Right cardiac atrium (tissue), 5 donors: Measurements from ENCODE around the gene NDUFB4. TPM values are rescaled to one million over a fixed set of nuclear protein-coding genes. Genes with fewer than 3 reads are reported as not detected.
"Not testable (repeated sequence)": the region's sequence is repeated elsewhere in the genome, so short reads cannot be mapped to it uniquely, and the experiment has no call there.

Experiments
- ATAC-seq, 2 donors: fragments of 200-7000 bp; cut with Tn5 transposase; one replicate each; pipeline versions ENCODE4 v1.8.0 to v1.9.1; 2020; ENCODE audit warnings: moderate library complexity in 2 of 2, mild to moderate bottlenecking in 1 of 2
- DNase-seq, 3 donors: peaks; one replicate each; pipeline ENCODE4 v3.0.0-alpha.2; 2020
- H3K27ac ChIP-seq: one replicate; pipeline ENCODE4 v1.5.1; 2013; ENCODE audit warnings: mild to moderate bottlenecking, low read length, control low read depth, moderate library complexity
- H3K27me3 ChIP-seq: one replicate; pipeline ENCODE4 v1.6.1; 2013; ENCODE audit not compliant: control insufficient read depth, insufficient read depth
- H3K4me1 ChIP-seq: one replicate; pipeline ENCODE4 v1.6.1; 2013; ENCODE audit warnings: low read length; ENCODE audit not compliant: control insufficient read depth, insufficient read depth
- H3K4me3 ChIP-seq: one replicate; pipeline ENCODE4 v1.5.1; 2013; ENCODE audit warnings: low read length, control low read depth
- H3K9me3 ChIP-seq: one replicate; pipeline ENCODE4 v1.6.1; 2013; ENCODE audit warnings: low read length; ENCODE audit not compliant: control insufficient read depth
- WGBS: extraction: QIAGEN DNeasy Blood & Tissue Kit; methylation state at CpG from one replicate; pipeline ENCODE4 v1.1.7; 2013; 5-methylcytosine and 5-hydroxymethylcytosine counted together
- intact Hi-C, 4 donors: fragments of 100-400 bp; cut with DNase I; formaldehyde crosslinking; loops; one replicate each; pipeline versions ENCODE4 v1.11.0 to v1.14.0; 2022 to 2023
- polyA plus RNA-seq: library from polyadenylated mRNA; stranded (reverse); fragments of 200-250 nt; gene quantifications from one replicate; pipeline ENCODE4 v1.2.3, GENCODE V29; 2013
- total RNA-seq, 4 donors: library from RNA; stranded (reverse); fragmentation: NEBNext Ultra II Directional; extraction: Animal tissue kit (Norgen Biotek cat#: 25700); gene quantifications; one replicate each; pipeline ENCODE4 v1.2.1, GENCODE V29; 2021
- donor health status: healthy with polysubstance abuse.
- donor health status: DM: no; HTN: yes; CAD: no.
- donor health status: DM: no; HTN: no; CAD: no.
- donor health status: DM: no; HTN: yes; CAD: no; lungs with severe emphysema.
- donor health status: DM: yes; HTN: yes; CAD: no.

NDUFB4 gene
- total and polyA plus RNA-seq, 5 donors = 286 to 667 (median 393) TPM

DNA sequence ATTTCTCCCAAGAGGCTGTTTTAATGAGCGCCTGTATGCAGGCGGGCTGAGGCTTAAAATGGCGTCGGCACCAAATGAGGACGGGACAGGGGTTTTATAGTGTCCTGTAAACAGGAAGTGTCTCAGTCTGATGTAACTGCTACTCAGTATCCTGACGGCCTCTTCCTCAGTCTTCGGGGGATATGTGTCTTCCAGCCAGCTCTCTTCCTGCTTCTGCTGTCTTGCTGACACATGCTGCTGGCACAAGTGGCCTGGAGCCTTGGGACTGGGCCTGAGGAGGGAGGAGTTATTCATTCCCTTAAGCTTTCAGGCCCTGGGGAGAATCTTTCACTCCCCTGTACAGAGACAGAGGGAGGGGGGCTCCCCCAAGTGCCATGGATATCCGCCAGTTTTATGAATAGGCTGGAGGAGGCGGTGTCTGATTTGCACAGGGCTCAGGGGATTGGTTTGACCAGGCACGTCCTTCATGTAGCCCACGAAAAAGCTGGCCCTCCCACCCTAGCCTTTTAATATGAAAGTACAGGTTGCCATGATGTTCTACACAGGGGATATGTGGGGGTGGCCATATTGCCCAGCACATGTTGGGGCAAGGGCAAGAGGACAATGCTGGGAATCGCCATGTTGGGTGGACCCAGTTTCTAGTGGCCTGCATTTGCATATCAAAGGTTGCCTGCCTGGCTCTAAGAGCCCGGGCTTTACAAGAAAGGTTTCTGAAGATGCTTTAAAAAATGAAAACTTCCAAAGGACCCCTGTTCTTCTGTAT, 19.9 kb downstream of the NDUFB4 start:
- ATAC-seq (peak; percentile 43 to 81), DNase-seq (peak; percentile 67 to 74 (median 68))
- Histone ChIP-seq H3K9me3 (no peaks in the 10 kb centered on the region), H3K4me3 (no peak overlapping the region), H3K27ac (peak overlapping the region; percentile 13), H3K27me3 (no peaks in the 10 kb centered on the region), H3K4me1 (peaks cover 2% of the 10 kb centered on the region)
- 50% methylated on average over 13 of the region's 13 CpGs for WGBS
- intact Hi-C loops = no loop called here

DNA sequence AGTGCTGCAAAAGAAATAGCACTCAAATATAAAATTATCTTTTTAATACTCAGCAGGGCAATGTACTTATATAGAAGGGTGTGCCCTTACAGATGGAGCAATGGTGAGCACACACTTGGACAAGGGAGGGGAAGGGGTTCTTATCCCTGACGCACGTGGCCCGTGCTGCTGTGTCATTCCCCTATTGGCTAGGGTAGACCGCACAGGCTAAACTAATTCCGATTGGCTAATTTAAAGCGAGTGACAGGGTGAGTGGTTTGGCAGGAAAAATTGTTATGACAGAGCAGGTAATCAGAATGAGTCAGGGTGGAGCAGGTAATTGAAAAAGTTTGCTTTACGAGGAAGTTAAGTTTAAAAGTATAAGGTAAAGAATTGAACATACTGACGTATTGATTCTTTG, 20.6 kb downstream of the NDUFB4 start:
- 88% methylated on average over 8 of the region's 8 CpGs for WGBS
- H3K27me3 ChIP-seq, H3K9me3 ChIP-seq, H3K4me1 ChIP-seq, intact Hi-C loops, H3K4me3 ChIP-seq, DNase-seq, ATAC-seq, H3K27ac ChIP-seq: not testable (repeated sequence)

DNA sequence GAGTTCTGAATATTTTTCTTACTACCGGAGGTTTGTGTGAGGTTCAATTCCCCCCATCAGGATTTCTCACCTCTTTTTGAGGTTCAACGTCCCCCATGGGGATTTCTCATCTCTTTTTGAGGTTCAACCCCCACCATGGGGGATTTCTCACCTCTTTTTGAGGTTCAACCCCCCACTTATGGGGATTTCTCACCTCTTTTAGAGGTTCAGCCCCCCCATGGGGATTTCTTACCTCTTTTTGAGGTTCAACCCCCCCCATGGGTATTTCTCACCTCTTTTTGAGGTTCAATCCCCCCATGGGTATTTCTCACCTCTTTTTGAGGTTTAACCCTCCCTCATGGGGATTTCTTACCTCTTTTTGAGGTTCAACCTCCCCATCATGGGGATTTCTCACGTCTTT, 26.3 kb downstream of the NDUFB4 start:
- DNase-seq (no peak), ATAC-seq (no peak)
- Histone ChIP-seq H3K9me3 (peaks cover 2% of the 10 kb centered on the region), H3K4me3 (no peak overlapping the region), H3K27ac (no peak overlapping the region), H3K27me3 (no peaks in the 10 kb centered on the region), H3K4me1 (no peaks in the 10 kb centered on the region)
- WGBS = 86% methylated on average over 3 of the region's 3 CpGs
- intact Hi-C loops = no loop called here

DNA sequence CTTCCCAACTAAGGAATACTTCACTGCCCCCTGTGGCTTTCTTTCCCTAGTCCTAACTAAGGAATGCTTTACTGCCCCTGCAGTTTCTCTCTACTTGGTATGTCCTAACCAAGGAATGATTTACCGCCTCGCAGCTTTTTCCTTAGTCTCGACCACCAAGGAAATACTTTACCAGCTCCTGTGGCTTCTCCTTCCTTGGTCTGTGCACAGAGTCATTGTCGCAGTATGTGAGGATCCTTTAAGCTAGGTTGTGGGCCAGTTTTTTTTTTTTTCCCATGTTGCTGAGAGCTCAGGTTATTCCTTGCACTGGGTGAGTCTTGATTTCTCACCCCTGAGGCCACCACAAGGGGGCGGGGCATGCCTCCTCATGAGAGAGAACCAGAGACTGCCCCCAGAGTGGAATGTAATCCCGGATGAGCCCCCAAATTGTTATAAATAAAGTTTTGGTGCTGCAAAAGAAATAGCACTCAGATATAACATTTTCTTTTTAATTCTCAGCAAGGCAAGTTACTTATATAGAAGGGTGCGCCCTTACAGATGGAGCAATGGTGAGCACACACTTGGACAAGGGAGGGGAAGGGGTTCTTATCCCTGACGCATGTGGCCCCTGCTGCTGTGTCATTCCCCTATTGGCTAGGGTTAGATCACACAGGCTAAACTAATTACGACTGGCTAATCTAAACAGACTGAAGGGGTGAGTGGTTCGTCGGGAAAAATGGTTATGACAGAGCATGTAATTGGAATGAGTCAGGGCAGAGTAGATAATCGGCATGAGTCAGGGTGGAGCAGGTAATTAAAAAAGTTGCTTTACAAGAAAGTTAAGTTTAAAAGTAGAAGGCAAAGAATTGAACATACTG, 27.0 kb downstream of the NDUFB4 start:
- whole genome bisulfite sequencing = 87% methylated on average over 12 of the region's 12 CpGs
- peaks cover 2% of the 10 kb centered on the region for H3K9me3 ChIP-seq
- ATAC-seq (no peak), DNase-seq (no peak)
- H3K4me3 ChIP-seq = no peak overlapping the region
- no peak overlapping the region for H3K27ac ChIP-seq
- intact Hi-C loops = no loop called here
- H3K4me1 ChIP-seq = no peaks in the 10 kb centered on the region
- H3K27me3 ChIP-seq = no peaks in the 10 kb centered on the region

DNA sequence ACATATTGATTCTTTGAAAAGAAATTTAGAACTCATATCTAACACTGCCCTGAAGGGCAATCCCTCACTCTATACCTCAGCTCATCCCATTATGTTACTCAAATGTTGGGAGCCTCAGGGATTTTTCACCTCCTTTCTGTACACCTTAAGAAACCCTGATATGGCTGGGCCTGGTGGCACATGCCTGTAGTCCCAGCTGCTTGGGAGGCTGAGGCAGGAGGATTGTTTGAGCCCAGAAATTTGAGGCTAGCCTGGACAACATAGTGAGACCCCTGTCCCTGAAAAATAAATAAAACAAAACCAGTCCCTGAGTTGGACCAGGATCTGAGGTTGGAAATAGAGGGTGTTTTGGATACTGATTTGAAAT, 27.6 kb downstream of the NDUFB4 start:
- Histone ChIP-seq H3K4me1 (no peaks in the 10 kb centered on the region), H3K27ac (no peak overlapping the region), H3K27me3 (no peaks in the 10 kb centered on the region), H3K9me3 (peaks cover 2% of the 10 kb centered on the region), H3K4me3 (no peak overlapping the region)
- intact Hi-C loops = no loop called here
- no peak for ATAC-seq
- no peak for DNase-seq

DNA sequence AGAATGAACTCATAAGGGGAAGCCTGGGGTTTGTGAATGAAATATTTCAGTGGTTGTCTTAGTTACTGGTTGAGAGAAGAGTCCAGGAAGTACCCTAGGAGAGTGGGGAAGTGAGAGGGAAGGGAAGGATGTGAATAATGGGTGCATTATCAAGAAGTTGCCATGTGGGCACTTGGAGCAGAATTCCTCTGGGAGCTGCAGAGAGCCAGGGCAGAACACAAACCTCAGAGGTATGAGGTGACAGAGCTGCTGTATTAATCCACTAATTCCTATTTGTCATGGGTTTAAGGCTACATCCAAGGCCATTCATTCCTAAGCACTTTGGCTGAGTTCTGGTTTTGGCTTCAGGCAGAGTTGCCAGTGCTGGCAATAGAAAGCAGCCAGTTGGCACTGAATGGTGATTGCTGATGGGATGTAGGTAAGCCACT, 29.0 kb downstream of the NDUFB4 start:
- Histone ChIP-seq H3K4me3 (no peak overlapping the region), H3K27me3 (no peaks in the 10 kb centered on the region), H3K4me1 (no peaks in the 10 kb centered on the region), H3K27ac (no peak overlapping the region), H3K9me3 (peaks cover 2% of the 10 kb centered on the region)
- intact Hi-C loops = no loop called here
- DNase-seq (no peak), ATAC-seq (no peak)

DNA sequence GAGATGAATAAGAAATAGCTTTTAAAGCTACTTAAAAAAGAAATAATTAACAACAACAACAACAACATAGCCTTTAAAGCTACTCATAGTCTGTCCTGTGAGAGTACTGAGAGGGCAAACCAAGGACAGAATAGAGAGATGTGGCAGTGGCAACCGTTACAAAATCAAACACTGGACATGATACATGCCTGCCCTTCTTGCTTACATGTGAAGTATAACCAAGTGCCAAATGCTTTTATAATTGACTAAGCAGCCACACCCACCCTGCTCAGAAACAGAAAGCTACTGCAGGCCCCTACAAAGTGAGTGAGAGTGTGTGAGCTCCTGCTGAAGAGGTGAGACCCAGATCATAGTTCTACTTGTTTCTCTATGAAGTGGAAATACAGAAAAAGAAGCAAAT, 38.4 kb downstream of the NDUFB4 start:
- WGBS = 12% methylated on average over 1 of the region's 1 CpG
- no peak overlapping the region for H3K4me3 ChIP-seq
- no peak for ATAC-seq
- no peaks in the 10 kb centered on the region for H3K9me3 ChIP-seq
- intact Hi-C loops = no loop called here
- no peaks in the 10 kb centered on the region for H3K27me3 ChIP-seq
- DNase-seq = no peak
- H3K4me1 ChIP-seq = no peaks in the 10 kb centered on the region
- H3K27ac ChIP-seq = no peak overlapping the region

DNA sequence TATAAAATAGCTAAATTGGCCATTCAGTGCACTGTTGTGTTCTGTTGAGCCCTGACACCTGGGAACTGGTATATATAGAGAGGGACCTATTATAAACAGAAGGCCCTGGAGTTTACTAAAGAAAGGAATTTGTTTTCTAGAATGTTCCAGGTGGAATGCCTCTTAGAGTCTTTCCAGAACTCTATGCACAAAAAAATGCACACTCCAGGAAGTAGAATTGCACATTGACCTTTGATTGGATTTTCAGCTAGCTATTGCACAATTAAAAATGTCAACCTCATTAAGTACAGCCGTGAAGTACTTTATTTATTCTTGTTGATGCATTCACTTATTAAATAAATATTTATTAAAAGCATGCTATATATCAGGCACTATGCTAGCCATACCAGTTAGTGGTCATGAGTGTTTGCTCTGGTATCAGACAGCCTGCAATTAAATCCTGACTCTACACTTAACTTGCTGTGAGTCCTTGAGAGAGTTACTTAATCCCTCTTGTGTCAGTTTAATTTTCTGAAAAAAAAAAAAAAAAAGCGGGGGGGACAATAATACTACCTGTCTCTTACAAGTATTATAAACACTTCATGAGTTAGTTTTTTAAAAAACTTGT, 40.8 kb downstream of the NDUFB4 start:
- intact Hi-C loops = no loop called here
- Histone ChIP-seq H3K4me3 (no peak overlapping the region), H3K27ac (no peak overlapping the region), H3K9me3 (no peaks in the 10 kb centered on the region), H3K27me3 (no peaks in the 10 kb centered on the region), H3K4me1 (no peaks in the 10 kb centered on the region)
- DNase-seq (no peak), ATAC-seq (no peak)
- 84% methylated on average over 2 of the region's 2 CpGs for WGBS

DNA sequence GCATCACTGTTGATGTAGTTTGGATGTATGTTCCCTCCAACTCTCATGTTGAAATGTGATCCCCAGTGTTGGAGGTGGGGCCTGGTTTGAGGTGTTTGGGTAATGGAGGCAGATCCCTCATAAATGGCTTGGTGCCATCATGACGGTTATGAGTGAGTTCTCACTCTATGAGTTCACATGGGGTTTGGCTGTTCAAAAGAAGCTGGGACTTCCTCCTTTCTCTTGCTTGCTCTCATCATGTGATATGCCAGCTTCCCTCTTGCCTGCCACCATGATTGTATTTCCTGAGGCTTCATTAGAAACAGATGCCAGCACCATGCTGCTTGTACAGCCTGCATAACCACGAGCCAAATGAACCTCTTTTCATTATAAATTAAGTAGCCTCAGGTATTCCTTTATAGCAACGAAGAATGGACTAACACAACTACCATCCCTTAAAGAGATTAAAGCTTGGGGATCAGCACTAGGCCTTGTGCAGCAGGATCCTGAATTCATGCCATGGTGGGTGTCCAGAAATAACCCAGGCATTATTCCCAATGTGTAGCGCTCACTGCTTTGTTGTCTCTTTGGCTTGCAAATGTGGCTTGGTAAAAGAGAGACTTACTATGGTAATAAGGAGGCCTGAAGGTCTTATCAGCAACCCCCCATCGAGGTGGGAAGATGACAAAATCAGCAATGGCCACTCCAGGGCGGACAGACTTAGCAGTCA, 41.9 kb downstream of the NDUFB4 start:
- no peak for ATAC-seq
- Histone ChIP-seq H3K4me1 (no peaks in the 10 kb centered on the region), H3K27ac (no peak overlapping the region), H3K4me3 (no peak overlapping the region), H3K27me3 (no peaks in the 10 kb centered on the region), H3K9me3 (no peaks in the 10 kb centered on the region)
- WGBS = 82% methylated on average over 6 of the region's 6 CpGs
- intact Hi-C loops = no loop called here
- no peak for DNase-seq

DNA sequence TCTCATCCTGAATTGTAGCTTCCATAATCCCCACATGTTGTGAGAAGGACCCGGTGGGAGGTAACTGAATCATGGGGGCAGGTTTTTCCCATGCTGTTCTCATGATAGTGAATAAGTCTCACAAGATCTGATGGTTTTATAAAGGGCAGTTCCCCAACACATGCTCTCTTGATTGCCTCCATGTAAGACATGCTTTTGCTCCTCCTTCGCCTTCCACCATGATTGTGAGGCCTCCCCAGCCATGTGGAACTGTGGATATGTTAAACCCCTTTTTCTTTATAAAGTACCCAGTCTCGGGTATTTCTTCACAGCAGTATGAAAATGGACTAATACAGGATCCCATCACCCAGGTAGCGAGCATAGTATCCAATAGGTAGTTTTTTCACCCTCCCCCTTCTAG, 42.7 kb downstream of the NDUFB4 start:
- WGBS = 93% methylated on average over 4 of the region's 4 CpGs
- H3K4me3 ChIP-seq, intact Hi-C loops, H3K27me3 ChIP-seq, ATAC-seq, H3K27ac ChIP-seq, H3K9me3 ChIP-seq, H3K4me1 ChIP-seq, DNase-seq: not testable (repeated sequence)

DNA sequence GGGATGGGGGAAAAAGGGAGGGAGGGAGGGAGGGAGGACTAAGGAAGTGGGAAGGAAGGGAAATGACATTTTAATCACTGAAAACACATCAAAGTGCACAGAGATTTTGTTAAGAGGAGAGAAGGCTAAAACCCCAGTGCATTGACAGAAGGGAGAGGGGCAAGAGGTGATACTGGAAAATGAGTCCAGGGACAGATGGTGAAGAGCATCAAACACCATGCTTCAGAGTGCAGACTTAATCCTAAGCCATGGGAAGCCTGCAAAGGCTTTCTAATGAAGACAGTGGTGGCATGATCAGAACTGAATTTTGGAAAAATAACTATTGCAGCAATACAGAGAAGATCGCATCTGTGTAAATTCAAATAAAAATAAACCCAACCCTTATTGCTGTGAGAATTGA, 44.1 kb downstream of the NDUFB4 start:
- DNase-seq (no peak), ATAC-seq (no peak)
- intact Hi-C loops = no loop called here
- Histone ChIP-seq H3K4me3 (no peak overlapping the region), H3K4me1 (peaks cover 5% of the 10 kb centered on the region), H3K27me3 (no peaks in the 10 kb centered on the region), H3K27ac (no peak overlapping the region), H3K9me3 (no peaks in the 10 kb centered on the region)
- 93% methylated on average over 1 of the region's 1 CpG for WGBS
